Muscle of leg (tissue), 11 donors: ENCODE measurements around the gene ANXA6. TPM values are rescaled to one million over a fixed set of nuclear protein-coding genes. Genes with fewer than 3 reads are reported as not detected.

Experiments used
- DNase-seq: peaks from one replicate; pipeline ENCODE4 v3.0.0; 2013
- H3K27ac ChIP-seq: one replicate; pipeline ENCODE4 v1.5.1; 2013; ENCODE audit warnings: mild to moderate bottlenecking, low read length, control low read depth
- H3K27me3 ChIP-seq: one replicate; pipeline ENCODE4 v1.6.1; 2013; ENCODE audit warnings: low read length; ENCODE audit not compliant: control insufficient read depth, insufficient read depth
- H3K36me3 ChIP-seq: one replicate; pipeline ENCODE4 v1.6.1; 2013; ENCODE audit warnings: low read length; ENCODE audit not compliant: control insufficient read depth, insufficient read depth
- H3K4me1 ChIP-seq: one replicate; pipeline ENCODE4 v1.6.1; 2013; ENCODE audit warnings: low read length; ENCODE audit not compliant: control insufficient read depth, insufficient read depth
- H3K4me3 ChIP-seq: one replicate; pipeline ENCODE4 v1.5.1; 2013; ENCODE audit warnings: low read length, control low read depth
- H3K9me3 ChIP-seq: replicated peaks from 2 replicates; pipeline ENCODE4 v1.6.1; 2013; ENCODE audit warnings: low read depth, low read length; ENCODE audit not compliant: control insufficient read depth
- WGBS: methylation state at CpG from one replicate; pipeline ENCODE4 v1.1.5; 2013; ENCODE audit warnings: missing lambda C conversion rate; ENCODE audit not compliant: insufficient coverage; 5-methylcytosine and 5-hydroxymethylcytosine counted together
- polyA plus RNA-seq, 8 donors: library from polyadenylated mRNA; unstranded; fragments of 120-200 nt; gene quantifications; one replicate each; pipeline versions ENCODE4 v1.2.1 to v1.2.3, GENCODE V29; 2013; ENCODE audit warnings: inconsistent platforms in 1 of 8, low replicate concordance in 1 of 8; ENCODE audit not compliant: insufficient read length in 8 of 8, insufficient read depth in 1 of 8
- total RNA-seq: library from RNA; stranded (reverse); fragments of 120-200 nt; gene quantifications from one replicate; pipeline ENCODE4 v1.2.4, GENCODE V29; 2013

ANXA6 gene
- total and polyA plus RNA-seq, 9 donors = 335 to 439 (median 391) TPM

- WGBS = no CpG with 5 or more reads among the region's 2 CpGs
- no peaks in the 10 kb centered on the region for H3K27me3 ChIP-seq
- H3K36me3 ChIP-seq = peaks cover 17% of the 10 kb centered on the region
- H3K9me3 ChIP-seq = no peaks in the 10 kb centered on the region
- peaks cover 34% of the 10 kb centered on the region for H3K4me1 ChIP-seq
- no peak for DNase-seq
- no peak overlapping the region for H3K27ac ChIP-seq
- no peak overlapping the region for H3K4me3 ChIP-seq
Observed at GRCh38 chr5:151070449-151070848, 87.1 kb downstream of the ANXA6 start.

DNA sequence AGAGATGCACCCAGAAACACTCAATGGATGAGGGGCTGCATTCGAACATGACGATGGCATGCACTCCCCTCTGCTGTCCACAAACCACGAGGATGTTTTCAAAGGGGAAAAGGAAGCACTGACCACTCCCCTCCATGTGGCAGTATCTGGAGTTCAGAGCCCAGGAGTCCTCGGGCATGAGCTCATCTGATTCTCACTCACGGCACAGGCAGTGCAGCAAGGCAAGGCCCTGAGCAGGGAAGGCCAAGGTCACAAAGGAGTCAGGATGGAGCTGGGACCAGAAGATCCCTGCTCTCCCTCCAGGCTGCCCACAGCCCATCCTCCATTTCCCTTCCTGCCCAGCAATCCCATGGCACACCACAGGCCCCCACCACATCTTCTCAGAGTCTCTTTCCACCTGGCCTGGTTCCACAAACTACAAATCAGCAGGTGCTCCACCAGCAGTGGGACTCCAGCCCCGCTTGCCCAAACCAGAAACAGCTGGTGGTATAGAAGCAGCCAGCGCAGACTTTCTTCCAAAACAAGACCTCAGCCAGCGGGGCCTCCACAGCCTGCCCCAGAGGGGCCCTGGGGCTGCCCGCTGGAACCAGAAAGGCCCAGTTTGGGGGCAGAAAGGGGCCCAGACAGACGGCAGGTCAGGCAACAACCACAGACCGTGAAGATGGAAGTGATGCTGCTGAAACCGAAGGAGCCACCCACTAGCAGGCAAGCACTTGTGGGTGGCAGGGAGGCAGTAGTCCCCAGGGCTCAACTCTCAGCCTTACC lies 89.0 kb downstream of the ANXA6 start:
- H3K36me3 ChIP-seq = peaks cover 17% of the 10 kb centered on the region
- H3K4me3 ChIP-seq = no peak overlapping the region
- H3K27ac ChIP-seq = peak overlapping the region; percentile 74
- WGBS = 34% methylated on average over 12 of the region's 12 CpGs
- H3K9me3 ChIP-seq = no peaks in the 10 kb centered on the region
- H3K4me1 ChIP-seq = peaks cover 46% of the 10 kb centered on the region
- peak; percentile 81 for DNase-seq
- H3K27me3 ChIP-seq = no peaks in the 10 kb centered on the region

DNA sequence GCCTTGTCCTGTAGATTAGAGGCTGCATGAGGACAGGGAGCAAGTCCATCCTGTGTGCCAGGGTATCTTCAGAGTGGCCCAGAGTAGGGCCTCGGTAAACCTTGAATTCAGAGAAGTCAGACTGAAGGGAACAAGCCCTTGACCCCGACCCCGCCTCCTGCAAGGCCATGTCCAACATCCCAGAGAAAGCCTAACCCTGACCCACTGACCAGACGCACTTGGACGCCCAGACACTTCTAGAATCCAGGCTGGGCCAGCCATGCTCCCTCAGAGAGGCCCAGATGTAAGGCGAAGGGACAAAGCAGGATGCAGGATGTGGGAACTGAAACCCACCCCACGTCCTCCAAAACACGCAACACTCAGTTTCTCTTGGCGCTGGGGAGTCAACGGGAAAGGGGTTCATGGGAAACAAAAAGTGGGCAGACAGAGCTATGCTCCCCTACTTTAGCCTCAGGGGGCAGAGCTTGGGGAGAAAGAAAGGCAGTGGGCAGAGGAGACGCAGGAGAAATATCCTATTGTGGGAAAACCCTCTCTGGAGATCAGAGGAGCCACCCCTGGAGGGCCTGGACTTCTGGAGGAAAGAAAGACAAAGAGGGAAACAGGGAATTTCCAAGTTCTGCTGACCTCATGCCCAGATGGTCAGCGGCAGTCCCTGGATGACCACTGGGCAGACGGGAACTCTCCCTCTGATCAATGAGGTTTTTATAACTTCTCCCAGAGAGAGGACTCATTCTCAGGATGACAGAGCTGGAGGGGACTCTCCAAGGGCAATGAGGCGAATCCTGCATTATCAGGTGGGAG lies 89.7 kb downstream of the ANXA6 start:
- no peaks in the 10 kb centered on the region for H3K9me3 ChIP-seq
- DNase-seq = no peak
- no peak overlapping the region for H3K4me3 ChIP-seq
- 91% methylated on average over 3 of the region's 14 CpGs for WGBS
- H3K27ac ChIP-seq = peak overlapping the region; percentile 74
- H3K4me1 ChIP-seq = peaks cover 54% of the 10 kb centered on the region
- peaks cover 24% of the 10 kb centered on the region for H3K36me3 ChIP-seq
- no peaks in the 10 kb centered on the region for H3K27me3 ChIP-seq

GRCh38 chr5:151066920-151067319 lies 90.7 kb downstream of the ANXA6 start:
- no peak for DNase-seq
- 78% methylated on average over 3 of the region's 6 CpGs for WGBS

GRCh38 chr5:151065609-151066008 lies 92.0 kb downstream of the ANXA6 start:
- Histone ChIP-seq H3K9me3 (no peaks in the 10 kb centered on the region), H3K4me3 (no peak overlapping the region), H3K27ac (no peak overlapping the region), H3K27me3 (no peaks in the 10 kb centered on the region), H3K36me3 (peaks cover 39% of the 10 kb centered on the region), H3K4me1 (peaks cover 63% of the 10 kb centered on the region)
- WGBS = no CpG with 5 or more reads among the region's 1 CpG
- no peak for DNase-seq

More at GRCh38 chr5:151066920-151067319, 90.7 kb downstream of the ANXA6 start:
- Histone ChIP-seq H3K27ac (no peak overlapping the region), H3K36me3 (peaks cover 32% of the 10 kb centered on the region), H3K27me3 (no peaks in the 10 kb centered on the region), H3K9me3 (no peaks in the 10 kb centered on the region), H3K4me3 (no peak overlapping the region), H3K4me1 (peaks cover 59% of the 10 kb centered on the region)

DNA sequence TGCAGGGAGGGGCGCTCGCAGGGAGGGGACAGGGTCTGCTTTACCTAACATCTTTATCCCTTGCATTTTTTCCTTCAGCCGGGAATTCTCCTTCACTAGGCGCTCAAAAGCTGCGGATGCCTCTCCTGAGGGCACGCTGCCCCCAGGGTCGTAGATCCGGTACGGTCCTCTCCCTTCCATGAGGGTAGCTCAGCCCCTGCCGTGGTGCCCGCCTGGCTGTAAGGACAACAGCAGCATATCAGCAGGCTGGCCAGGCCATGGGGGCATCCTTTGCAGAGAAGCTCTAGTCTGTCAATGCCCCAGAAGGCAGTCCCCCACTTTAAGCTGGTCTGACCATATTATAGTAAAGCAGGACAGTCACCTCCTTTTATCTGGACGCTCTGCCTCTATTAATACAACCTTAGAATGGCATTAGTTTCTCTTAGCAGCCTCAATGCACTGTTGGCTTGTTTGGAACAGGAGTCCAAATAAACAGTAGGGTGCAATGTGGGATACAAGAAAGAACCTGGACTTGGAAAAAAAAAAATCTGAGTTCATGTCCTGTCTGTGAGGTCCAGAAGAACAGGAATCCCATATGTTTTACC lies 92.6 kb downstream of the ANXA6 start:
- H3K36me3 ChIP-seq = peaks cover 45% of the 10 kb centered on the region
- no peak overlapping the region for H3K4me3 ChIP-seq
- no peak overlapping the region for H3K27ac ChIP-seq
- WGBS = 95% methylated on average over 11 of the region's 12 CpGs
- H3K4me1 ChIP-seq = peaks cover 64% of the 10 kb centered on the region
- DNase-seq = no peak
- no peaks in the 10 kb centered on the region for H3K9me3 ChIP-seq
- no peaks in the 10 kb centered on the region for H3K27me3 ChIP-seq

- DNase-seq = peak; percentile 75
- H3K27me3 ChIP-seq = no peaks in the 10 kb centered on the region
- H3K4me1 ChIP-seq = peaks cover 53% of the 10 kb centered on the region
- H3K36me3 ChIP-seq = peaks cover 55% of the 10 kb centered on the region
- 23% methylated on average over 9 of the region's 17 CpGs for WGBS
- peak overlapping the region; percentile 74 for H3K27ac ChIP-seq
- no peaks in the 10 kb centered on the region for H3K9me3 ChIP-seq
- H3K4me3 ChIP-seq = no peak overlapping the region
Observed at GRCh38 chr5:151063142-151063989, 94.2 kb downstream of the ANXA6 start.

- H3K4me3 ChIP-seq = no peak overlapping the region
- peaks cover 45% of the 10 kb centered on the region for H3K4me1 ChIP-seq
- 87% methylated on average over 5 of the region's 5 CpGs for WGBS
- H3K36me3 ChIP-seq = peaks cover 59% of the 10 kb centered on the region
- peak overlapping the region; percentile 74 for H3K27ac ChIP-seq
- DNase-seq = peak; percentile 48
- H3K27me3 ChIP-seq = no peaks in the 10 kb centered on the region
- no peaks in the 10 kb centered on the region for H3K9me3 ChIP-seq
Observed at GRCh38 chr5:151062405-151063141, 95.0 kb downstream of the ANXA6 start.

- Histone ChIP-seq H3K36me3 (peaks cover 65% of the 10 kb centered on the region), H3K27me3 (no peaks in the 10 kb centered on the region), H3K4me3 (no peak overlapping the region), H3K4me1 (peaks cover 41% of the 10 kb centered on the region), H3K9me3 (no peaks in the 10 kb centered on the region), H3K27ac (no peak overlapping the region)
- no peak for DNase-seq
- WGBS = 69% methylated on average over 6 of the region's 6 CpGs
Observed at GRCh38 chr5:151060742-151061141, 96.8 kb downstream of the ANXA6 start.
